Stimulated activated effector memory CD8-positive, alpha-beta T cell treated with anti-CD3 and anti-CD28 coated beads, Interleukin-12 subunit alpha, Interleukin-12 subunit beta, amount 100 ng/mL, for 72 hours (primary cell): Measurements from ENCODE around the gene FXYD3.
"Not testable (repeated sequence)": the region's sequence is repeated elsewhere in the genome, so short reads cannot be mapped to it uniquely, and the experiment has no call there.

Experiments
- ATAC-seq: fragments of 150-1000 bp; cut with Tn5 transposase; 2 replicates; pipeline ENCODE4 v1.10.0; 2021
- DNase-seq, 2 donors: peaks; one replicate each; pipeline ENCODE4 v3.0.0; 2021 to 2022; ENCODE audit warnings: low spot score in 2 of 2
- H3K27ac Mint-ChIP-seq: one replicate; pipeline ENCODE4 v1.8.0; 2022; ENCODE audit warnings: mild to moderate bottlenecking, mixed read lengths
- H3K36me3 Mint-ChIP-seq: one replicate; pipeline ENCODE4 v1.8.0; 2022; ENCODE audit warnings: mild to moderate bottlenecking, mixed read lengths
- H3K4me1 Mint-ChIP-seq: one replicate; pipeline ENCODE4 v1.8.0; 2022; ENCODE audit warnings: mixed read lengths
- H3K4me3 Mint-ChIP-seq: one replicate; pipeline ENCODE4 v1.8.0; 2022; ENCODE audit warnings: mild to moderate bottlenecking, mixed read lengths
- H3K9me3 Mint-ChIP-seq: one replicate; pipeline ENCODE4 v1.8.0; 2022; ENCODE audit warnings: mixed read lengths

FXYD3 gene

GRCh38 chr19:35124098-35125060, 8.8 kb downstream of the FXYD3 start:
- Mint-ChIP-seq H3K36me3 (peaks cover 8% of the 10 kb centered on the region), H3K27ac (peak overlapping the region; percentile 90), H3K4me1 (peaks cover 17% of the 10 kb centered on the region), H3K4me3 (peak overlapping the region; percentile 75), H3K9me3 (no peaks in the 10 kb centered on the region)
- DNase-seq (peak; percentile 75 to 90), ATAC-seq (peak; percentile 92)

DNA sequence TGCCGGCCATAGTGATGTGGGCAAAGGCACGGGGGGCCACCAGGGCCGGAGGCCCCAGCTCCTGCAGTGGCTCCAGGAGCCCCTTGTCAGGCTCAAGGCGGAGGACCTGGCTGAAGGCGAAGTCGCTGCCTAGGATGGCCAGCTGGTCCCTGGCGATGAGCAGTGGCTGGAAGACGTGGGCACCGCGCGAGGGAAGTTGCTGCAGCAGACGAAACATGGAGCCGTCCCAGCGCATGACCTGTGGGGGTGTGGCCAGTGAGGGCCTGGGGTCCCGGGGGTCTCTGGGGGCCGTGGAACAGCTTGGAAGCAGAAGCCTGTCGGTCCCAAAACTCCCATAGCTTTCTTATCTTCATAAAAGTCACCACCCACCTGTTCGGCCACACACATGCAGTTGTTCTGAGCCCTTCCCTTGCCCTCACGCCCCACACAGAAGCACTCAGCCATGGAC, 9.7 kb downstream of the FXYD3 start:
- DNase-seq (no peak), ATAC-seq (no peak)
- Mint-ChIP-seq H3K27ac (no peak overlapping the region), H3K9me3 (no peaks in the 10 kb centered on the region), H3K36me3 (peaks cover 8% of the 10 kb centered on the region), H3K4me1 (peaks cover 17% of the 10 kb centered on the region), H3K4me3 (no peak overlapping the region)

- Mint-ChIP-seq H3K4me3 (no peak overlapping the region), H3K4me1 (peaks cover 17% of the 10 kb centered on the region), H3K36me3 (peaks cover 8% of the 10 kb centered on the region), H3K27ac (no peak overlapping the region), H3K9me3 (no peaks in the 10 kb centered on the region)
- ATAC-seq (no peak), DNase-seq (no peak)
Observed at GRCh38 chr19:35125749-35126623, 10.4 kb downstream of the FXYD3 start.

DNA sequence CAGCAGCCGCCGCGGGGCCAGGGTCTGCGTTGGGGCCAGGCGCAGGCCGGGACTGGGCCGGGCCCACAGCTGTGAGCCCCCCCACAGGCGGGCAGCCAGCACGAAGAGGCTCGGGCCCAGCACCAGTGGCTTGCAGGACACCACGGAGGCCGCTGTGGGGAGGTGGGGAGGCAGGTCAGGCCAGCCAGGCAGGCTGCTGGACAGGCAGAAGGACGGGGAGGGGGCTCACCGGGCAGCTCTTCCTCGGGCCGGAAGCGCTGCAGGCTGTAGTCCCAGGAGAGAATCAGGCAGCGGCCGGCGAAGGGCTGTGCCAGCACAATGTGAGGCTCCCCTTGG, 11.0 kb downstream of the FXYD3 start:
- DNase-seq, result no peak
- Mint-ChIP-seq H3K4me3 (no peak overlapping the region), H3K9me3 (no peaks in the 10 kb centered on the region), H3K36me3 (peaks cover 8% of the 10 kb centered on the region), H3K27ac (no peak overlapping the region), H3K4me1 (peaks cover 17% of the 10 kb centered on the region)
- no peak for ATAC-seq

- Mint-ChIP-seq H3K27ac (no peak overlapping the region), H3K36me3 (peaks cover 8% of the 10 kb centered on the region), H3K4me1 (peaks cover 17% of the 10 kb centered on the region), H3K9me3 (peaks cover 3% of the 10 kb centered on the region), H3K4me3 (no peak overlapping the region)
- no peak for DNase-seq
- ATAC-seq, result no peak
Observed at GRCh38 chr19:35127871-35128270, 12.2 kb downstream of the FXYD3 start.

- Mint-ChIP-seq H3K36me3 (peaks cover 8% of the 10 kb centered on the region), H3K4me1 (peaks cover 17% of the 10 kb centered on the region), H3K4me3 (no peak overlapping the region), H3K9me3 (peaks cover 3% of the 10 kb centered on the region), H3K27ac (no peak overlapping the region)
- no peak for DNase-seq
- ATAC-seq, result no peak
Observed at GRCh38 chr19:35128398-35129057, 12.9 kb downstream of the FXYD3 start.

GRCh38 chr19:35129724-35130274, 14.2 kb downstream of the FXYD3 start:
- not testable (repeated sequence) for H3K4me1 Mint-ChIP-seq, ATAC-seq, H3K4me3 Mint-ChIP-seq, H3K9me3 Mint-ChIP-seq, DNase-seq, H3K27ac Mint-ChIP-seq, H3K36me3 Mint-ChIP-seq

- Mint-ChIP-seq H3K4me1 (peaks cover 6% of the 10 kb centered on the region), H3K27ac (no peak overlapping the region), H3K4me3 (no peak overlapping the region), H3K9me3 (peaks cover 3% of the 10 kb centered on the region), H3K36me3 (no peaks in the 10 kb centered on the region)
- no peak for ATAC-seq
- DNase-seq, result no peak
Observed at GRCh38 chr19:35130761-35131720, 15.4 kb downstream of the FXYD3 start.

DNA sequence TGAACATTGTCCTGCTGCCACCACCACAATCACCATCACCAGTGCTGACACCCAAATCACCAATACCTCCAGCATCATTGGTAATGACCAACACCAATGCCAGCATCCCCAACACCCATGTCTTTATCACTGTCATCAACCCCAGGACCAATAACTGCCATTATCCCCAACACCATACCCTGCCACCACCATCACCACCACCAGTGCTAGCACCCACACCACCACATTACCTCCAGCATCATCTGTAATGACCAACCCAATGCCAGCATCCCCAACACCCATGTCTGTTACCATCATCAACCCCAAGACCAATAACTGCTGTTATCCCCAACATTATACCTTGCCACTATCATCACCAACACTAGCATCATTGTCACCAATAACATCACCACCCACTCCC, 16.6 kb downstream of the FXYD3 start:
- no peaks in the 10 kb centered on the region for H3K36me3 Mint-ChIP-seq
- DNase-seq (no peak), ATAC-seq (no peak)
- no peak overlapping the region for H3K27ac Mint-ChIP-seq
- peaks cover 10% of the 10 kb centered on the region for H3K4me1 Mint-ChIP-seq
- peaks cover 3% of the 10 kb centered on the region for H3K9me3 Mint-ChIP-seq
- no peak overlapping the region for H3K4me3 Mint-ChIP-seq

DNA sequence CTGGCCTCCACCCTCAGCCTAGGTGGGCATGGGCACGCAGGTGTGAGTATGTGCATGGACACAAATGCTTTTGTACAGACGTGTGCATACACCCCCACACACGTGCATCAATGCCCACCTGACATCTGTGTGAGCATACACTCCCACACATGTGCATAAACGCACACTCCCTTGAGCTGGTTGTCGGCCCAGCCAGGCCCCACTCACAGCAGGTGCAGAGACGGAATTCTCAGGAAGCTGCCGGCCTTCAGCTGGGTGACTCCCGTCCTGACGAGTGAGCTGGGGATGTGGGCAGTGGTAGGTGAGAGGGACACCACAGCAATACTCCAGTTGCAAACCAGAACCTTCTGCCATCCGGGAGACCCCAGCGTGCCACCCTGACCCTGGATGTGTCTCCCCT, 18.2 kb downstream of the FXYD3 start:
- DNase-seq, result no peak
- H3K36me3 Mint-ChIP-seq, result no peaks in the 10 kb centered on the region
- no peak overlapping the region for H3K27ac Mint-ChIP-seq
- no peak overlapping the region for H3K4me3 Mint-ChIP-seq
- ATAC-seq, result no peak
- H3K4me1 Mint-ChIP-seq, result peaks cover 14% of the 10 kb centered on the region
- peaks cover 3% of the 10 kb centered on the region for H3K9me3 Mint-ChIP-seq

GRCh38 chr19:35134601-35135242, 19.1 kb downstream of the FXYD3 start, which contains the start of gene LGI4:
TSS of gene LGI4 (minus strand) at chr19:35135059. CDS start at chr19:35134680, 379 bp downstream.
- DNase-seq, result no peak

DNA sequence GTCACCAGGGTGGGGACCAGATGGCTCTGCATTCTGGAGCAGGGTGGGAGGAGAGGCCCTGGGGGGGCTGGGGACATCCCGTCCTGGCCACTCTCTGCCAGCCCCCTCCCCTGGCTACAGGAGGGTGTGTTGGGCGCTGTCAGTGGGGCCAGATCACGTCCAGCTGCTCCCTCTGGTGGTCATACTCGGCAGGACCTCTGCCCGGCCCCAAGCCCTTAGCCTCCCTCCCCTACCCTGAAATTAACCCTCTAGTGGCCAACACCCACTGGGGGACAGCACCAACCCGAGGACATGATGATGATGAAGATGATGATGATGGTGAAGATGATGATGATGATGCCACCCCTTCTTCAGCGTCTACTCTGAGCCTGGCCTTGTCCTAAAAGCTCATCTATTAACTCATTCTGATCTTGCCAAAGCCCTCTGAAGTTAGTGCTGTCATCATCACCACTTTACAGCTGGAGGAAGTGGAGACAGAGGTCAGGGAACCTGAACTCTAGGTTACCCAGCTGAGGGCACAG, 19.8 kb downstream of the FXYD3 start:
- H3K4me1 Mint-ChIP-seq, result peaks cover 16% of the 10 kb centered on the region
- ATAC-seq, result peak; percentile 81
- DNase-seq, result peak; percentile 68 to 86
- no peak overlapping the region for H3K27ac Mint-ChIP-seq
- peaks cover 3% of the 10 kb centered on the region for H3K9me3 Mint-ChIP-seq
- H3K36me3 Mint-ChIP-seq, result no peaks in the 10 kb centered on the region
- no peak overlapping the region for H3K4me3 Mint-ChIP-seq

More at GRCh38 chr19:35134601-35135242, 19.1 kb downstream of the FXYD3 start, which contains the start of gene LGI4:
- no peak within 1 kb of the TSS for H3K4me3 Mint-ChIP-seq
- no peak within 1 kb of the TSS for H3K27ac Mint-ChIP-seq
- no peaks in the 10 kb centered on the region for H3K36me3 Mint-ChIP-seq
- ATAC-seq, result no peak
- peaks cover 3% of the 10 kb centered on the region for H3K9me3 Mint-ChIP-seq
- peaks cover 14% of the 10 kb centered on the region for H3K4me1 Mint-ChIP-seq

DNA sequence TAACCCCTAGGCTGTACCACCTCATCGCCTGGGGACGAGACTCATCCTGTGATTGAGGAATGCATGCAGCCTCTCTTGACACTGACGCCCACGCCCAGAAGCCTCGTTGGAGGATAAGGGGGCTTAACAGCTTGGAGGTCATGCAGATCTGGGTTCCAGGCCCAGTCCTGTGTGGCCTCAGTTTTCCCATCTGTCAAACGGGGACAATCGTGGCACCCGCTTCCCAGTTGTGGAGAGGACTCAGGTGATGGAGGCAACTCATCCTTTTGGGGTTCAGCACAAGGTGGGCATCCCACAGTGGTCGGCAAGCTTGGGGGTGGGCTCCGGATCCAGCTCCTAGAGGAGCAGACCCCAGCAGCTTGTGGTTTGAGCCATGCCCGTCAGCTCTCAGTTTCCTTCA, 20.6 kb downstream of the FXYD3 start:
- no peaks in the 10 kb centered on the region for H3K36me3 Mint-ChIP-seq
- H3K9me3 Mint-ChIP-seq, result peaks cover 3% of the 10 kb centered on the region
- H3K4me3 Mint-ChIP-seq, result no peak overlapping the region
- no peak for ATAC-seq
- no peak overlapping the region for H3K27ac Mint-ChIP-seq
- peaks cover 24% of the 10 kb centered on the region for H3K4me1 Mint-ChIP-seq
- DNase-seq, result no peak
